Measurements from ENCODE around the gene CCDC92B.
"Not testable (repeated sequence)": the region's sequence is repeated elsewhere in the genome, so short reads cannot be mapped to it uniquely, and the experiment has no call there.

The CCDC92B gene

GRCh38 chr17:2789700-2790099 is 40.2 kb upstream of the CCDC92B start:
- no peaks in the 10 kb centered on the region for H3K36me3 ChIP-seq (ENCODE audit: control insufficient read depth, insufficient read depth, low read length)
- H3K27ac ChIP-seq (ENCODE audit: low read depth, low read length, severe bottlenecking), result no peak overlapping the region
- peaks cover 3% of the 10 kb centered on the region for H3K4me1 ChIP-seq (ENCODE audit: control insufficient read depth, insufficient read depth, low read length, poor library complexity, severe bottlenecking)
- 80% methylated on average over 1 of the region's 3 CpGs; no CpG with 5 or more reads in 1 of the 2 experiments for WGBS, 2 experiments (ENCODE audit: insufficient coverage in 2 of 2)
- H3K9me3 ChIP-seq (ENCODE audit: control insufficient read depth, low read length), result no peaks in the 10 kb centered on the region
- no peak overlapping the region for H3K4me3 ChIP-seq (ENCODE audit: extremely low read depth, insufficient read depth, low read length, poor library complexity, severe bottlenecking)

GRCh38 chr17:2786176-2786881 is 36.9 kb upstream of the CCDC92B start:
- Histone ChIP-seq H3K9me3 (ENCODE audit: control insufficient read depth, low read length) (no peaks in the 10 kb centered on the region), H3K4me3 (ENCODE audit: extremely low read depth, insufficient read depth, low read length, poor library complexity, severe bottlenecking) (no peak overlapping the region)
- 75 to 88% methylated on average over 5 to 8 of the region's 21 CpGs for WGBS, 2 experiments (ENCODE audit: insufficient coverage in 2 of 2)

GRCh38 chr17:2785376-2785775 is 35.9 kb upstream of the CCDC92B start:
- H3K27ac ChIP-seq (ENCODE audit: low read depth, low read length, severe bottlenecking); H3K9me3 ChIP-seq (ENCODE audit: control insufficient read depth, low read length); H3K36me3 ChIP-seq (ENCODE audit: control insufficient read depth, insufficient read depth, low read length); H3K4me3 ChIP-seq (ENCODE audit: extremely low read depth, insufficient read depth, low read length, poor library complexity, severe bottlenecking); H3K4me1 ChIP-seq (ENCODE audit: control insufficient read depth, insufficient read depth, low read length, poor library complexity, severe bottlenecking): not testable (repeated sequence)
- 91 to 93% methylated on average over 8 of the region's 12 CpGs for WGBS, 2 experiments (ENCODE audit: insufficient coverage in 2 of 2)

More at GRCh38 chr17:2786176-2786881, 36.9 kb upstream of the CCDC92B start:
- Histone ChIP-seq H3K27ac (ENCODE audit: low read depth, low read length, severe bottlenecking) (no peak overlapping the region), H3K4me1 (ENCODE audit: control insufficient read depth, insufficient read depth, low read length, poor library complexity, severe bottlenecking) (peaks cover 10% of the 10 kb centered on the region), H3K36me3 (ENCODE audit: control insufficient read depth, insufficient read depth, low read length) (no peaks in the 10 kb centered on the region)

DNA sequence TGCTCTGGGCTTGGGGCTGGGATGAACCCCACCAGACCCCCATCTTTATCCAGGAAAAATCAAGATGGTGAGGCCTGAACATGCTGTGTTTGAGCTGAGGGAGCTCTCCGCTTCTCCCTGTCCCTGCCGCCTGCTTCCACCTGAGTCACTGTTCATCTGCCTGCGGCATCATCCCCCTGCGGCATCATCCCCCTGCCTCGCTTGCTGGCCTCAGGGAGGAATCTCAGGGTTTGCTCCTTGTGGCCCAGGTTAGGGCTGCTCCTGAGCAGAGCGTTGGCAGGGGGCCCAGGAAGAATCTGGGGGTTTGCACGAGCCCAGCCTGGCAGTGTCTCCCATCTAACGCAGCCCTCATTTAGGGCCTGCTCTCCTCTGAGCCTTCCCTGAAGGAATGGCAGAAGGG is 35.4 kb upstream of the CCDC92B start:
- Histone ChIP-seq H3K4me3 (ENCODE audit: extremely low read depth, insufficient read depth, low read length, poor library complexity, severe bottlenecking) (no peak overlapping the region), H3K9me3 (ENCODE audit: control insufficient read depth, low read length) (no peaks in the 10 kb centered on the region), H3K36me3 (ENCODE audit: control insufficient read depth, insufficient read depth, low read length) (no peaks in the 10 kb centered on the region), H3K27ac (ENCODE audit: low read depth, low read length, severe bottlenecking) (no peak overlapping the region), H3K4me1 (ENCODE audit: control insufficient read depth, insufficient read depth, low read length, poor library complexity, severe bottlenecking) (peaks cover 7% of the 10 kb centered on the region)
- WGBS, 2 experiments (ENCODE audit: insufficient coverage in 2 of 2), result 85 to 90% methylated on average over 5 to 8 of the region's 8 CpGs

GRCh38 chr17:2783310-2784030 is 34.0 kb upstream of the CCDC92B start:
- Histone ChIP-seq H3K9me3 (ENCODE audit: control insufficient read depth, low read length) (no peaks in the 10 kb centered on the region), H3K36me3 (ENCODE audit: control insufficient read depth, insufficient read depth, low read length) (no peaks in the 10 kb centered on the region), H3K27ac (ENCODE audit: low read depth, low read length, severe bottlenecking) (no peak overlapping the region), H3K4me3 (ENCODE audit: extremely low read depth, insufficient read depth, low read length, poor library complexity, severe bottlenecking) (no peak overlapping the region), H3K4me1 (ENCODE audit: control insufficient read depth, insufficient read depth, low read length, poor library complexity, severe bottlenecking) (peaks cover 7% of the 10 kb centered on the region)
- 94 to 97% methylated on average over 4 of the region's 4 CpGs for WGBS, 2 experiments (ENCODE audit: insufficient coverage in 2 of 2)

- Histone ChIP-seq H3K36me3 (ENCODE audit: control insufficient read depth, insufficient read depth, low read length) (no peaks in the 10 kb centered on the region), H3K27ac (ENCODE audit: low read depth, low read length, severe bottlenecking) (no peak overlapping the region), H3K4me3 (ENCODE audit: extremely low read depth, insufficient read depth, low read length, poor library complexity, severe bottlenecking) (no peak overlapping the region), H3K9me3 (ENCODE audit: control insufficient read depth, low read length) (no peaks in the 10 kb centered on the region), H3K4me1 (ENCODE audit: control insufficient read depth, insufficient read depth, low read length, poor library complexity, severe bottlenecking) (peaks cover 7% of the 10 kb centered on the region)
- 58 to 62% methylated on average over 2 to 5 of the region's 6 CpGs for WGBS, 2 experiments (ENCODE audit: insufficient coverage in 2 of 2)
Measured at GRCh38 chr17:2782055-2782454, 32.6 kb upstream of the CCDC92B start.

GRCh38 chr17:2781598-2781997 is 32.1 kb upstream of the CCDC92B start:
- not testable (repeated sequence) for H3K4me1 ChIP-seq (ENCODE audit: control insufficient read depth, insufficient read depth, low read length, poor library complexity, severe bottlenecking); H3K36me3 ChIP-seq (ENCODE audit: control insufficient read depth, insufficient read depth, low read length); H3K27ac ChIP-seq (ENCODE audit: low read depth, low read length, severe bottlenecking); H3K9me3 ChIP-seq (ENCODE audit: control insufficient read depth, low read length); H3K4me3 ChIP-seq (ENCODE audit: extremely low read depth, insufficient read depth, low read length, poor library complexity, severe bottlenecking)
- WGBS, 2 experiments (ENCODE audit: insufficient coverage in 2 of 2), result 95 to 97% methylated on average over 13 to 14 of the region's 15 CpGs

- Histone ChIP-seq H3K4me1 (ENCODE audit: control insufficient read depth, insufficient read depth, low read length, poor library complexity, severe bottlenecking) (peaks cover 7% of the 10 kb centered on the region), H3K4me3 (ENCODE audit: extremely low read depth, insufficient read depth, low read length, poor library complexity, severe bottlenecking) (no peak overlapping the region), H3K36me3 (ENCODE audit: control insufficient read depth, insufficient read depth, low read length) (no peaks in the 10 kb centered on the region), H3K9me3 (ENCODE audit: control insufficient read depth, low read length) (no peaks in the 10 kb centered on the region), H3K27ac (ENCODE audit: low read depth, low read length, severe bottlenecking) (no peak overlapping the region)
- 95 to 97% methylated on average over 8 to 9 of the region's 9 CpGs for WGBS, 2 experiments (ENCODE audit: insufficient coverage in 2 of 2)
Measured at GRCh38 chr17:2780931-2781454, 31.5 kb upstream of the CCDC92B start.

DNA sequence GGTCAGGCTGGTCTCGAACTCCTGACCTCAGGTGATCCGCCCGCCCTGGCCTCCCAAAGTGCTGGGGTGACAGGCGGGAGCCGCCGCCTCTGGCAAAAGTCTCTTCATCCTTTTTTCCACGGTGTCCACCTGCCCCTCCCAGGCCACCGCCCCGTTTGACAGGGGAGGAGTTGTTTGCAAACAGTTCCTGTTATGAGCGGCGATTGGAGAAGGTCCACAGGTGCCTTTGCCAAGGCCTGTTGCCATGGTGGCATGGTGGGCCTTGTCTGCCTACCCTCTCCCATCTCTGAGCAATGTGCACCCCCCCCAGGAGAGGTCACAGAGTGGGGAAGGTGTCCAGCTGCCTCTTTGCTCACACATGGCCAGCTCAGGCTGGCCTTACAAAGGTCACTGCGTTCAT is 30.8 kb upstream of the CCDC92B start:
- 93 to 98% methylated on average over 9 to 12 of the region's 12 CpGs for WGBS, 2 experiments (ENCODE audit: insufficient coverage in 2 of 2)
- H3K27ac ChIP-seq (ENCODE audit: low read depth, low read length, severe bottlenecking), result no peak overlapping the region
- no peaks in the 10 kb centered on the region for H3K36me3 ChIP-seq (ENCODE audit: control insufficient read depth, insufficient read depth, low read length)
- peaks cover 7% of the 10 kb centered on the region for H3K4me1 ChIP-seq (ENCODE audit: control insufficient read depth, insufficient read depth, low read length, poor library complexity, severe bottlenecking)
- H3K9me3 ChIP-seq (ENCODE audit: control insufficient read depth, low read length), result no peaks in the 10 kb centered on the region
- H3K4me3 ChIP-seq (ENCODE audit: extremely low read depth, insufficient read depth, low read length, poor library complexity, severe bottlenecking), result no peak overlapping the region

- no peak overlapping the region for H3K4me3 ChIP-seq (ENCODE audit: extremely low read depth, insufficient read depth, low read length, poor library complexity, severe bottlenecking)
- no peaks in the 10 kb centered on the region for H3K36me3 ChIP-seq (ENCODE audit: control insufficient read depth, insufficient read depth, low read length)
- peaks cover 7% of the 10 kb centered on the region for H3K4me1 ChIP-seq (ENCODE audit: control insufficient read depth, insufficient read depth, low read length, poor library complexity, severe bottlenecking)
- no peak overlapping the region for H3K27ac ChIP-seq (ENCODE audit: low read depth, low read length, severe bottlenecking)
- H3K9me3 ChIP-seq (ENCODE audit: control insufficient read depth, low read length), result no peaks in the 10 kb centered on the region
- WGBS, 2 experiments (ENCODE audit: insufficient coverage in 2 of 2), result 90 to 92% methylated on average over 7 of the region's 7 CpGs
Measured at GRCh38 chr17:2779545-2779944, 30.1 kb upstream of the CCDC92B start.

GRCh38 chr17:2778489-2778888 is 29.0 kb upstream of the CCDC92B start:
- Histone ChIP-seq H3K4me1 (ENCODE audit: control insufficient read depth, insufficient read depth, low read length, poor library complexity, severe bottlenecking) (peaks cover 7% of the 10 kb centered on the region), H3K36me3 (ENCODE audit: control insufficient read depth, insufficient read depth, low read length) (no peaks in the 10 kb centered on the region), H3K4me3 (ENCODE audit: extremely low read depth, insufficient read depth, low read length, poor library complexity, severe bottlenecking) (no peak overlapping the region), H3K27ac (ENCODE audit: low read depth, low read length, severe bottlenecking) (no peak overlapping the region), H3K9me3 (ENCODE audit: control insufficient read depth, low read length) (no peaks in the 10 kb centered on the region)
- WGBS, 2 experiments (ENCODE audit: insufficient coverage in 2 of 2), result 81 to 94% methylated on average over 3 of the region's 6 CpGs

Data from mesodermal cell (in vitro differentiated cells).